ENCODE results near the gene MAP9. TPM values are rescaled to one million over a fixed set of nuclear protein-coding genes. Genes with fewer than 3 reads are reported as not detected.
A peak's percentile ranks its signal among the peaks of the same experiment; 100 is the strongest.

The MAP9 gene
- total RNA-seq, 2 experiments from 2014 or later, result 3.2 to 13.4 TPM

DNA sequence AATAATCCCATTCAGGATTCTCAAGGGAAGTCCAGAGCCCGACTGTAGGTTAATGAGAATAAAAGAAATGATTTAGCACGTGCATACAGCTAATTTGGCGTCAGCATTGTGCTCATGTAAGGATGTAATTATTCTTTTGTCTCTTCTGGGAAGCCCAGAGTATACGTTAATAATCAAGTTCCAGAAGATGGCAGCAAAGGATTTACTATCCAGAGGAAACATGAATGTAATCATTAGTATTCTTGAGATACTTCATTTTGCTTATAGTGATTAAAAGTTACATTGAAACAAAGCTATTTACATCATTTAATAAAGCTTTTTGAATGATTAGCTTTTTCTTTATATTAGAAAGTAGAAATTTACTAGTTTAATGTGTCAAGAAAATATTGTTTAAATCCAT, 27.1 kb upstream of the MAP9 start:
- DNase-seq (ENCODE audit: low spot score), result no peak
- Histone ChIP-seq H3K4me2 (ENCODE audit: low read length) (no peak overlapping the region), H3K4me1 (ENCODE audit: insufficient read depth, low read length, poor library complexity, severe bottlenecking) (no peaks in the 10 kb centered on the region), H3K9me2 (ENCODE audit: insufficient read depth, low read length) (no peaks in the 10 kb centered on the region), H3K9me3 (ENCODE audit: low read length) (no peaks in the 10 kb centered on the region), H2AFZ (ENCODE audit: low read length) (no peak overlapping the region), H3K4me3 (ENCODE audit: low read depth, low read length, poor library complexity, severe bottlenecking) (no peak overlapping the region), H3K79me2 (ENCODE audit: insufficient read depth, low read depth, low read length) (no peaks in the 10 kb centered on the region), H4K20me1 (ENCODE audit: insufficient read depth, low read length) (no peaks in the 10 kb centered on the region), H3K27ac (ENCODE audit: low read depth, low read length, poor library complexity, severe bottlenecking) (no peak overlapping the region), H3K36me3 (ENCODE audit: insufficient read depth, low read length) (no peaks in the 10 kb centered on the region)
- intact Hi-C loops (cut with micrococcal nuclease; ENCODE audit: unreplicated experiment), result no loop called here
- ChIA-PET CTCF (ENCODE audit: unreplicated experiment) (no interaction called here), POLR2A (no interaction called here)
- TF ChIP-seq, protein P1, sequence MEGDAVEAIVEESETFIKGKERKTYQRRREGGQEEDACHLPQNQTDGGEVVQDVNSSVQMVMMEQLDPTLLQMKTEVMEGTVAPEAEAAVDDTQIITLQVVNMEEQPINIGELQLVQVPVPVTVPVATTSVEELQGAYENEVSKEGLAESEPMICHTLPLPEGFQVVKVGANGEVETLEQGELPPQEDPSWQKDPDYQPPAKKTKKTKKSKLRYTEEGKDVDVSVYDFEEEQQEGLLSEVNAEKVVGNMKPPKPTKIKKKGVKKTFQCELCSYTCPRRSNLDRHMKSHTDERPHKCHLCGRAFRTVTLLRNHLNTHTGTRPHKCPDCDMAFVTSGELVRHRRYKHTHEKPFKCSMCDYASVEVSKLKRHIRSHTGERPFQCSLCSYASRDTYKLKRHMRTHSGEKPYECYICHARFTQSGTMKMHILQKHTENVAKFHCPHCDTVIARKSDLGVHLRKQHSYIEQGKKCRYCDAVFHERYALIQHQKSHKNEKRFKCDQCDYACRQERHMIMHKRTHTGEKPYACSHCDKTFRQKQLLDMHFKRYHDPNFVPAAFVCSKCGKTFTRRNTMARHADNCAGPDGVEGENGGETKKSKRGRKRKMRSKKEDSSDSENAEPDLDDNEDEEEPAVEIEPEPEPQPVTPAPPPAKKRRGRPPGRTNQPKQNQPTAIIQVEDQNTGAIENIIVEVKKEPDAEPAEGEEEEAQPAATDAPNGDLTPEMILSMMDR (conservative IDR thresholded peaks at IDR 0.05; ENCODE audit: low read length), result 0 out of 2 replicates have a peak, but pooled peaks have one; percentile 25
- no peak for TF ChIP-seq EZH2phosphoT487 (IDR thresholded peaks at IDR 0.05; ENCODE audit: borderline replicate concordance, low read depth, low read length)
- no TSS peak for BruUV-seq (replicated peaks)

DNA sequence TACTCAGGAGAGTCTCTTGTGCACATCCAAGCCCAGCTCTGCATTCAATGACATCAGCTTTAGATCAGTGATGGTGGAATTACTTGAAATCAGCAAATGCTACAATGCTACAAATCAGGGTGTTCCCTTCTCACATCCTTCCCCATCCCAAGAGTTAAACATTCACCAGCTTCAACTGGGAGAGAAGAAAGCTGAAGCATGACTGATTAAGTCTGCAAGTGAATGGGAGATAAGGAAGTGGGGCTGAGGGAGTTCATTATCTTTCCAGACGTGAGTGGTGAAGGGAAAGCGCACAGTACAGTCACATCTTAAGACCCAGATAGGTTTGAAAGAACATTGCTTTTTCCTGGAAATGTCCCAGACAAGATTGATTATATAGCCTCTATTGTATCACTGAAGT, 26.2 kb upstream of the MAP9 start:
- TF ChIP-seq, protein P1 (conservative IDR thresholded peaks at IDR 0.05; ENCODE audit: low read length), result no peak
- no peak for TF ChIP-seq EZH2phosphoT487 (IDR thresholded peaks at IDR 0.05; ENCODE audit: borderline replicate concordance, low read depth, low read length)
- H3K36me3 ChIP-seq (ENCODE audit: insufficient read depth, low read length), result no peaks in the 10 kb centered on the region
- no peak overlapping the region for H2AFZ ChIP-seq (ENCODE audit: low read length)
- no TSS peak for BruUV-seq (replicated peaks)
- no peaks in the 10 kb centered on the region for H3K9me2 ChIP-seq (ENCODE audit: insufficient read depth, low read length)
- H3K4me2 ChIP-seq (ENCODE audit: low read length), result no peak overlapping the region
- no peak overlapping the region for H3K4me3 ChIP-seq (ENCODE audit: low read depth, low read length, poor library complexity, severe bottlenecking)
- POLR2A ChIA-PET, result interaction anchor here (0.5 kb wide), 1 partner anchor 360 kb away, joined by 4 read pairs; no protein-coding TSS in a partner anchor
- no peaks in the 10 kb centered on the region for H4K20me1 ChIP-seq (ENCODE audit: insufficient read depth, low read length)
- CTCF ChIA-PET (ENCODE audit: unreplicated experiment), result no interaction called here
- H3K4me1 ChIP-seq (ENCODE audit: insufficient read depth, low read length, poor library complexity, severe bottlenecking), result no peaks in the 10 kb centered on the region
- no peak overlapping the region for H3K27ac ChIP-seq (ENCODE audit: low read depth, low read length, poor library complexity, severe bottlenecking)
- no peak for DNase-seq (ENCODE audit: low spot score)
- H3K9me3 ChIP-seq (ENCODE audit: low read length), result no peaks in the 10 kb centered on the region
- intact Hi-C loops (cut with micrococcal nuclease; ENCODE audit: unreplicated experiment), result no loop called here
- no peaks in the 10 kb centered on the region for H3K79me2 ChIP-seq (ENCODE audit: insufficient read depth, low read depth, low read length)

DNA sequence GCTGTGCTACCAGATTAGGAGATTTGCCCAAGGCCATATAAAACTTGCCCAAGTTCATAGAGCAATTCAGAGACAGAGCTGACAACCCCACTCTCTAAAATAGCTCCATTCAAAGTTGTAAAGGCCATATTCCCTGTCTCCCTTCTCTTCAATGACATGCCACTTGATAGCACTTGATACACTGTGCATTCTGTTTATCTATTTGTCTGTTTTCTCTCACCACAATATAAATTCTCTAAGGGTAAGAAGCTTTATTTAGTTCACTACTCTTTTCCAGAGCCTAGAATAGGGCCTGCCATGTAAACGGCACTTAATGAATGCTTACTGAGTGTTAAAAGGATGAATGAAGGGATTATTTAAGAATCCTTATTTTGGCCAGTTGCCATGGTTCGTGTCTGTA, 24.1 kb upstream of the MAP9 start:
- Histone ChIP-seq H3K4me1 (ENCODE audit: insufficient read depth, low read length, poor library complexity, severe bottlenecking) (no peaks in the 10 kb centered on the region), H4K20me1 (ENCODE audit: insufficient read depth, low read length) (no peaks in the 10 kb centered on the region), H3K4me3 (ENCODE audit: low read depth, low read length, poor library complexity, severe bottlenecking) (no peak overlapping the region), H3K4me2 (ENCODE audit: low read length) (no peak overlapping the region), H3K27ac (ENCODE audit: low read depth, low read length, poor library complexity, severe bottlenecking) (no peak overlapping the region), H3K9me2 (ENCODE audit: insufficient read depth, low read length) (no peaks in the 10 kb centered on the region), H3K79me2 (ENCODE audit: insufficient read depth, low read depth, low read length) (no peaks in the 10 kb centered on the region), H3K9me3 (ENCODE audit: low read length) (no peaks in the 10 kb centered on the region), H2AFZ (ENCODE audit: low read length) (no peak overlapping the region), H3K36me3 (ENCODE audit: insufficient read depth, low read length) (no peaks in the 10 kb centered on the region)
- intact Hi-C loops (cut with micrococcal nuclease; ENCODE audit: unreplicated experiment), result no loop called here
- POLR2A ChIA-PET, result interaction anchor here (0.7 to 1.1 kb wide), 3 partner anchors 12 to 94 kb away, joined by 3 to 4 read pairs (median 3); no protein-coding TSS in a partner anchor
- TF ChIP-seq EZH2phosphoT487 (IDR thresholded peaks at IDR 0.05; ENCODE audit: borderline replicate concordance, low read depth, low read length), result no peak
- TF ChIP-seq, protein P1 (conservative IDR thresholded peaks at IDR 0.05; ENCODE audit: low read length), result no peak
- CTCF ChIA-PET (ENCODE audit: unreplicated experiment), result no interaction called here
- BruUV-seq (replicated peaks), result no TSS peak
- DNase-seq (ENCODE audit: low spot score), result no peak

Measured in OCI-LY7 (cell line).